ENCODE results near the gene PDPN. TPM values are rescaled to one million over a fixed set of nuclear protein-coding genes. Genes with fewer than 3 reads are reported as not detected.

PDPN gene
- total and polyA plus RNA-seq, 2 of the 4 experiments (the other 2 are of a cell fraction): 0.31 TPM; not detected in 1

DNA sequence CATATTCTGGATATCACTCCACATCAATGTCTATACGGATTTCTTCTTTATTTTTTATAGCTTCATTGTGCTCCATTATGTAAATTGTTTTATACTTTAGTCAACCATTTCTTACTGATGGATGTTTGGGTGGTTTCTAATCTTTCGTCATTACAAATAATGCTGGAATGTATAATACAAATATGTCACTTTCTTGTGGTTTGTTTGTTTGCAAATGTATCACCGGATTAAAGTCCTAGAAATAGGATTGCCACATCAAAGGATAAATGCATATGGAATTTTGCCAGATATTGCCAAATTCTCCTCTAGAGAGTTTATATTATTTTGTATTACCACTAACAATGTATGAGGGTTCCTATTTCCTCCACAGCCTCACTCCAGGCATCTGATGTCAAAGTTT lies 67.6 kb downstream of the PDPN start:
- Histone ChIP-seq H3K14ac (replicated peaks; ENCODE audit: low read depth, low read length) (no peak overlapping the region), H3K4me2 (ENCODE audit: low read depth, low read length) (no peak overlapping the region), H3K4me1 (ENCODE audit: control insufficient read depth, insufficient read depth, low read length) (no peaks in the 10 kb centered on the region), H4K5ac (ENCODE audit: low read depth, low read length) (no peak overlapping the region), H2AK5ac (ENCODE audit: low read depth, low read length) (no peak overlapping the region), H2BK5ac (ENCODE audit: low read depth, low read length, poor library complexity, severe bottlenecking) (no peak overlapping the region), H2BK120ac (ENCODE audit: low read depth, low read length) (no peak overlapping the region), H2AFZ (replicated peaks; ENCODE audit: low read length, poor library complexity) (no peak overlapping the region), H3K9me3 (ENCODE audit: control insufficient read depth, insufficient read depth, low read length) (no peaks in the 10 kb centered on the region), H3K9me1 (ENCODE audit: insufficient read depth, low read length) (no peaks in the 10 kb centered on the region), H3K27ac (ENCODE audit: insufficient read depth, low read length) (no peak overlapping the region), H4K8ac (ENCODE audit: low read depth in 2 of 2, low read length in 2 of 2) (no peak overlapping the region), H2BK20ac (ENCODE audit: low read depth, low read length) (no peak overlapping the region), H4K91ac (ENCODE audit: insufficient read depth, low read depth, low read length) (no peak overlapping the region), H3K56ac (ENCODE audit: extremely low read depth, insufficient read depth, low read length) (no peak overlapping the region), H4K20me1 (ENCODE audit: insufficient read depth, low read length) (no peaks in the 10 kb centered on the region), H3K23ac (ENCODE audit: low read depth, low read length) (no peak overlapping the region), H3K4me3 (ENCODE audit: insufficient read depth, low read depth, low read length) (no peak overlapping the region), H2BK15ac (ENCODE audit: low read depth, low read length) (no peak overlapping the region), H3K36me3 (ENCODE audit: control insufficient read depth, insufficient read depth, low read length) (no peaks in the 10 kb centered on the region), H2AK9ac (replicated peaks; ENCODE audit: low read depth, low read length, poor library complexity) (no peak overlapping the region), H3K18ac (ENCODE audit: low read depth, low read length) (no peak overlapping the region), H3K79me1 (ENCODE audit: low read depth in 1 of 2, low read length in 2 of 2) (no peaks in the 10 kb centered on the region), H3K4ac (ENCODE audit: low read depth, low read length) (no peak overlapping the region), H3K9ac (ENCODE audit: low read depth, low read length) (no peak overlapping the region), H3K27me3 (ENCODE audit: control insufficient read depth, insufficient read depth, low read length) (no peaks in the 10 kb centered on the region)
- dilution Hi-C loops (cut with HindIII; ENCODE audit: low sequenced_read_pairs, unreplicated experiment): no loop called here
- intact Hi-C loops (cut with micrococcal nuclease): no loop called here
- WGBS, 2 experiments (ENCODE audit: extremely low coverage in 2 of 2, insufficient read length in 1 of 2): no CpG with 5 or more reads among the region's 3 CpGs
- CTCF ChIA-PET: no interaction called here
- POLR2A ChIA-PET (ENCODE audit: unreplicated experiment): no interaction called here
- DNase-seq (no peak), ATAC-seq (ENCODE audit: low read depth) (no peak)
- BruUV-seq (replicated peaks): no TSS peak
- TF ChIP-seq FOS (IDR thresholded peaks at IDR 0.05; ENCODE audit: low read depth, low read length) (no peak), POLR2A (IDR thresholded peaks at IDR 0.05; ENCODE audit: low read depth, low read length) (no peak), NFE2L2 (IDR thresholded peaks at IDR 0.05; ENCODE audit: low read depth, low read length) (no peak), MXI1 (IDR thresholded peaks at IDR 0.05; ENCODE audit: borderline replicate concordance, low read depth, low read length) (no peak), RAD21 (IDR thresholded peaks at IDR 0.05; ENCODE audit: low read length) (no peak), RFX5 (IDR thresholded peaks at IDR 0.05; ENCODE audit: low read depth, low read length) (no peak), SMC3 (IDR thresholded peaks at IDR 0.05; ENCODE audit: low read depth, low read length) (no peak), MAFK (IDR thresholded peaks at IDR 0.05; ENCODE audit: low read depth, low read length) (no peak), CHD1 (IDR thresholded peaks at IDR 0.05; ENCODE audit: low read depth, low read length) (no peak), RCOR1 (IDR thresholded peaks at IDR 0.05; ENCODE audit: insufficient replicate concordance, low read length) (no peak), CEBPB (IDR thresholded peaks at IDR 0.05; ENCODE audit: low read depth, low read length) (no peak), USF2 (IDR thresholded peaks at IDR 0.05; ENCODE audit: low read depth, low read length) (no peak)
- TF ChIP-seq, protein P1, sequence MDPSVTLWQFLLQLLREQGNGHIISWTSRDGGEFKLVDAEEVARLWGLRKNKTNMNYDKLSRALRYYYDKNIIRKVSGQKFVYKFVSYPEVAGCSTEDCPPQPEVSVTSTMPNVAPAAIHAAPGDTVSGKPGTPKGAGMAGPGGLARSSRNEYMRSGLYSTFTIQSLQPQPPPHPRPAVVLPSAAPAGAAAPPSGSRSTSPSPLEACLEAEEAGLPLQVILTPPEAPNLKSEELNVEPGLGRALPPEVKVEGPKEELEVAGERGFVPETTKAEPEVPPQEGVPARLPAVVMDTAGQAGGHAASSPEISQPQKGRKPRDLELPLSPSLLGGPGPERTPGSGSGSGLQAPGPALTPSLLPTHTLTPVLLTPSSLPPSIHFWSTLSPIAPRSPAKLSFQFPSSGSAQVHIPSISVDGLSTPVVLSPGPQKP (IDR thresholded peaks at IDR 0.05; ENCODE audit: borderline replicate concordance, low read depth, low read length): no peak
- in situ Hi-C loops (cut with MboI; ENCODE audit: low sequenced_read_pairs): no loop called here

Measured in IMR-90 (cell line).